ENCODE results near the gene COL5A1.
"Not testable (repeated sequence)": the region's sequence is repeated elsewhere in the genome, so short reads cannot be mapped to it uniquely, and the experiment has no call there.

COL5A1 gene

DNA sequence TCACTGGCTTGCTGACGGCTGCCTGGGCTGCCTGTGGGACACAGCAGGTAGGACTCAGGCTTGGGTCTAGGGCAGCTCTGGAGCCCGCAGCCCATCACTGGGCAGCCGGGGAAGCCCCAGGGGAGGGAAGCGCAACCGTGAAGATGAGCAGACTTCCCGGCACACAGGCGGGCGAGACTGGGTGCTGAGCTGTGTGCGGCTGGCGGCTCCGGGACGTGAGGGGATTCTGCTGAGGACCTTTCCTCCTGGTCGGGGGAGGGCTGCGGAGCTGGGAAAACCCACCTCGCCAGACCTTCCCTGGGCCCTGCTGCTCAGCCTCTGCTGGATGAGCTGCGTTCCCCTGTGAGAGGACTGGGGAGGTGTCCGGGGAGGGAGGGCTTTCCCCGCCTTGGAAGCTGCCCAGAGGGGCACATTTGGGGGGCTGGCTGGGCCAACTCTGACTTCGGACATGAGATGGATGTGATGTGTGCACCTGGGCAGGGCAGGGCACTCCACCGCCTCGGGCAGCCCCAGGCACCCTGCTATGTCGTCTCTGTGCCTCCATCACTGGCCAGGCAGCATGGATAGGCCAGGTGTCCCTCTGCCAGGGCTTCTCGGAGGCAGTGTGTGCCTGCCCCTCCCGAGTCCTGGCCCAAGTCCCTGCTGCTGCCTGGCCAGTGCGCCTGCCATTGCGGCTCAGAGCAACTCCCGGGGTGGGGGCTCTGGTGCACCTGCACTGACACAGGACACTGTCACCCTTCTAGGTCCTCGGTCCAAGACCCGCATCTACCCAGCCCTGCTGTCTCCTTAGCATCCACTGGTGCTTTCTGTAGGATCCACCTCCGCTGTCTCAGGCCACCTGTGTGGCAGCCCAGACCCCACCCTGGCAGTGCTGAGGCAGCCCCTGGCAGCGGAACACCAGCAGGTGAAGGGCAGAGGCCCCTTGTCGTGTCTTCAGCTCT, 66.4 kb downstream of the COL5A1 start:
- no peak for DNase-seq (ENCODE audit: low read depth, low spot score)

GRCh38 chr9:134708672-134709038, 67.1 kb downstream of the COL5A1 start:
- DNase-seq (ENCODE audit: low read depth, low spot score): no peak

- no peak for DNase-seq (ENCODE audit: low read depth, low spot score)
Measured at GRCh38 chr9:134709512-134710270, 68.1 kb downstream of the COL5A1 start.

DNA sequence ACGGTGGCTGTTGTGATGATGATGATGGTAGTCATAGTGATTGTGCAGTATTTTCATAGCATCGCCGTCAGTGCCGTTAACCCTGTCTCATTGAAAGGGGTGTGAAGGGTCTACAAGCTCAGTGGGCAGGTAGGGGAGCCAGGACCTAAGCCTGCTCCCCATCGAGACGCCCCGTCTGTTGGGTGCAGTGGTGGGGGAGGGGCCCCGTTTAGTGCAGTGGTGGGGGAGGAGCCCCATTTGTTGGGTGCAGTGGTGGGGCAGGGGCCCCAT, 68.6 kb downstream of the COL5A1 start:
- no peak for DNase-seq (ENCODE audit: low read depth, low spot score)

DNA sequence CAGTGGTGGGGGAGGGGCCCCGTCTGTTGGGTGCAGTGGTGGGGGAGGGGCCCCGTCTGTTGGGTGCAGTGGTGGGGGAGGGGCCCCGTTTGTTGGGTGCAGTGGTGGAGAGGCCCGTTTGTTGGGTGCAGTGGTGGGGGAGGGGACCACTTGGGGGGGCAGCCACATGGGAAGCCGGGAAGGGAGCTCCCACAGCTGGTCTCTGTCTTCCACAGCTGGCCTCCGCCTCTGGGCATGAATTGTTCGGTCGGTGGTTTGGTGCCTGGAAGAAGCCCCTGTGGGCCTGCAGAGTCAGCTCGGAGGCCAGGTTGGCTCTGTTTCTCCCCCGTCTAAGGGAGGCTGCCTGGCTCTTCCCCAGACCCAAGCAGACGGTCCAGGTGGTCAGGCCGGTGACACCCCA, 69.3 kb downstream of the COL5A1 start:
- DNase-seq (ENCODE audit: low read depth, low spot score): no peak

DNA sequence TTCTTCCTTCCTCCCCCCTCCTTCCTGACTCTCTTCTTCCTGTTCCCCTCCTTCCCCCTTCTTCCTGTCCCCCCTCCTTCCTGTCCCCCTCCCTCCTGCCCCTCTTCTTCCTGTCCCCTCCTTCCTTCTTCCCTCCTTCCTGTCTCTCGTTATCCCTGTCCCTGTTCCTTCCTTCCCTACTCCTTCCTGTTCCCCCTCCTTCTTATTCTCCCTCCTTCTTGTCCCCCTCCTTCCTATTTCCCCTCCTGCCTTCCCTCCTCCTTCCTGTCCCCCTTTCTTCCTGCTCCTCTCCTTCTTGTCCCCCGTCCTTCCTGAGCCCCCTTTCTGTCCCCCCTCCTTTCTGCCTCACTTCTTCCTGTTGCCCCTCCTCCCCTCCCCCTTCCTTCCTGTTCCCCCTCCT, 70.6 kb downstream of the COL5A1 start:
- no peak for DNase-seq (ENCODE audit: low read depth, low spot score)

GRCh38 chr9:134712926-134713325, 71.3 kb downstream of the COL5A1 start:
- DNase-seq (ENCODE audit: low read depth, low spot score): no peak

- DNase-seq (ENCODE audit: low read depth, low spot score): not testable (repeated sequence)
Measured at GRCh38 chr9:134715536-134715935, 73.9 kb downstream of the COL5A1 start.

DNA sequence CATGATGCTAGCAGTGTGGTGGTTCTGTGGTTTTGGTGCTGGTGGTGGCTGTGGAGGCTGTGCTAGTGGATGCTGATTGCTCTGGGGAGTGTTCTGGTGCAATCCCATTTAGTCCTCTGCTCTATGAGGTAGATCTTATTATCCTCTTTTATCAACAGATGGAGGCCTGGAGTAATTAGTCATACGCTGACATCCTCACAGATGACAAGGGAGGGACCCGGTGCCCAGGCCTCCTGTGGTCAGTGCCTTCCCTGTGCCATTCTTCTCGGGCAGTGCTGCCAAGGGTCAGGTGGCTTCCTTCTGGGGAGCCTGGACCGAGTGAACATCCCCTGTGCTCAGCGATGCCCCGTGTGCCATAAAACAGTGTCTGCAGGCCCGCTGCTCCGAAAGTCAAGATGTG, 74.5 kb downstream of the COL5A1 start:
- DNase-seq (ENCODE audit: low read depth, low spot score): no peak

- no peak for DNase-seq (ENCODE audit: low read depth, low spot score)
Measured at GRCh38 chr9:134717056-134717455, 75.5 kb downstream of the COL5A1 start.

DNA sequence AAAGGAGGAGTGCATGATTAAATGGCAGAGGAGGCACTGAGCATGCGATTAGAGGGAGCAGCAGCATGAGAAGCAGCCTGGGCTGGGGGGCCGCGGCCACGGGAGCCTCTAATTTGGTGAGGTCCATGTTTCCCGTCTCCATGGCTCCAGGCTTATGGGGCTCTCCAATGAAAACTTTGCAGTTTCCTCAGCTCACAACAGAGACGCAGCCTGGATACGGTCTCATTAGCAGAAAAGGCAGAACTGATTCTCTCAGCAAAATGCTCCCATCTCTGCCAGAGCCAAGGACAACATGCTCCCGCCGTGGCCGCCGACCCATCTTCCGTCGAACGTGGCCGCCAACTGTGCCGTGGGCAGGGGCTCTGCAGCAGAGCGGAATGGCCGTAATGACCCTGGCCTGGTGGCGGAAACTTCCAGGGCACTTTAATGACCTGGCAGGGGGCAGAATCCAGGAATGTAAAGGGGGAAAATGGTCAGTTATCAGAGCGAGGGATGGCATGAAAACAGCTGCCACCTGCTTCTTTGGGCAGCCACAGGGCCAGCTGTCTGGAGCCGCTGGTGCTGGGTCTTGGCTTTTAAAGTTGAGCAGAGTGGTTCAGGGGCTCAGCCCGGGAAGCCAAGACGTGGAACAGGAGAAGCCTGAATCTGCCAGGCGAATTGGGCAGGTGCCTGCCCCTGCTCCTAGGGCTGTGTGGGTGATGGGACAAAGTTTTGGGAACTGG, 76.5 kb downstream of the COL5A1 start:
- DNase-seq (ENCODE audit: low read depth, low spot score): no peak

DNA sequence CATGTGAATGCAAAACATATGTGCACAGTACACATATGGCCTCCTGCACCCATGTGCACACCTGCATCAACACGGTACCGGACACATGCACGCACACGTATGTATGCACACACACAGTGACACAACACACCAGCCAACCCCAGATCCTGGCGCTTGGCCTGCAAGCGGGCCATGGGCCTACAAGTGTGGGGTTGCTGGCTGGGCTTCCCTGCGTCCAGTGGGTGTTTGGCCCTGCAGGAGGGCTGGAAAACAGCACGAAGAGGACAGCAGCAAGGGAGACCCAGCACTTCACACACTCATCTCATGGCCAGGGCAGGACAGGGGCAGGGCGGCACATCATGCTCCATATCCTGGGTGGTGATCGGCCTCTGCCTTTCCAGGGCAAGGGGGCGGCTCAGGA, 77.7 kb downstream of the COL5A1 start:
- no peak for DNase-seq (ENCODE audit: low read depth, low spot score)

- DNase-seq (ENCODE audit: low read depth, low spot score): no peak
Measured at GRCh38 chr9:134720136-134720753, 78.6 kb downstream of the COL5A1 start.

DNA sequence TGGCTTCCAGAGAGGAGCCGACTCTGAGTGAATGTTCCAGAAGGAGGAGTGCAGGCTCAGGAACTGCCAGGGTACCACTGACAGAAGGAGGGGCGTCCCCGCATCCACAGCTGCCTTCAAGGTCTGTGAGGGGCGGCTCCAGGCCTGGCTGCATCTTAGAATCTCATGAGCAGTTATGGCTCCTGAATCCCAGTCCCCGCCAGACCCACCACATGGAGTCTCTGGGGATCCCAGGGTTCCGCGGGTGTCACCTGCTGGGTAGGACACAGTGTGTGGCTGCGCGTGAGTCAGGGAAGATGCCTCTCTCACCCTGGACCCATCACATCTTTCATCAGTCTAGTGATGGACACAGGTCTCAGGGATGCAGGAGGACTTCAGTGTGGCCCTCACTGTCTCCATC, 79.2 kb downstream of the COL5A1 start:
- DNase-seq (ENCODE audit: low read depth, low spot score): no peak

DNA sequence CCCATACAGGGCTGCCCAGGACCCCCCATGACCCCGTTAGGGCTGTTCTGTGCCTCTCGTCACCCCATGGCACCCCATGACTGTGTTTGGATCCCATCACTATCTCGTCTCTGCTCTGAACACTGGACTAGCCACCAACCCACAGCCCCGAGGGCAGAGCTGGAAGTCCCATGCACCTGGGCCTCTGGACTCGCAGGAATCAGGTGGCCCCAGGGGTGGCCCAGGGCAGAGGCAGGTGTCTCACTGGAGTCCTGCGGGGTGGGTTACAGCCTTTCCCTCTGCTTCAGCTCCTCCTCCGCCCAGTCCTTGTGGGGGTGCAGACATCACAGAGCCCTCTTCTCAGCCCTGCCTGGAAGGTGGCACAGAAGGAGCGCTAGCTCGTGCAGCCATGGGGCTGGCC, 79.7 kb downstream of the COL5A1 start:
- DNase-seq (ENCODE audit: low read depth, low spot score): no peak

- DNase-seq (ENCODE audit: low read depth, low spot score): no peak
Measured at GRCh38 chr9:134722120-134722701, 80.6 kb downstream of the COL5A1 start.

DNA sequence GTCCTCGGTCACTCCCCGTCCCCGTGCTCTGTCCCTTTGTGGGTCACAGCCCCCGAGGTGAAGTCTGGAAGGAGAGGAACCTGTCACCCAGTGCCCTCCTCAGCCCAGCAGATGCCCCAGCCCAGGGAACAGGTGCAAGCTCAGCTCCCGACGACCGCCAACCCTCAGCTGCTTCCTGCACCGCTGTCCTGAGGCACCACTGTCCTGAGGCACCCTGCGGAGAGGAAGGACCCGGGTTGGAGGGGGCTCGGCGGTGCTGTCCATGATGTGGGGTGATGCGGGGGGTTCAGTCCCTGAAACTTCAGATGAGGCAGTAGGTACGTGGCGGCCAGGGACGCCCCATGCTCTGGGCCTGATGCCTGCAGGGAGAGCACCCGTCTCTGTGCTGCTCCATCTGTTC, 81.4 kb downstream of the COL5A1 start:
- DNase-seq (ENCODE audit: low read depth, low spot score): no peak

DNA sequence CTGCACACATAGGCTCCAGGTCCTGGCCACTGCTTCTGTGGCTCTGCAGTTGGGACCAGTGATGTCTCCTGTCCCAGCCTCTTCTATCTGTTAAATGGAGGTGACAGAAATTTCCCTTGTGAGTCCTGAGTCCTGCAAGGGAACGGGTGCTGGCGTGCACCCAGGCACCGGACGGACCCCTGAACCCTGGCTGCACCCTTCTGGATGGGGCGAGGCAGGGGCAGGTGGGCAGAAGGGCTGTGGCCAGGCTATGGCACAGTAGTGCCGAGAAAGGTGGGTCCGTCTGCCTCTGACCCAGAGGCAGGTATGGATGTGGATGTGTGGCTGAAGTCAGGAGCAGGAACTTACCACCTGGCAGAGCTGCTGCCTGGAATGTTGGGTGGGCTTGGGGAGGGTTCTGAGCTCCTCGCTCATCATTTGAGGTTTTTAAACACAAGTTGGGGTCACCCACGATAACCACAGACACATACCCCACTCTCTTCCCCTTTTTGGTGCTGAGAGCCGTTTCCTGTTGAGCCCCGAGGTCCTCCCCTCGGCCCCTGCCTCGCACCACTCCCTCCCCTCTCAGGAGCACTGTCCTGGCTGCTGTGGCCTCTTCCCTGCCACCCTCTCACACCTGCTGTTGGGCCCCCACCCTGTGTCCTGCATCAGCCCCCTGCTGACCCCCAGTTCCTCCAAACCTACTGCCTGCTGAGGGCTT, 82.0 kb downstream of the COL5A1 start:
- no peak for DNase-seq (ENCODE audit: low read depth, low spot score)

- DNase-seq (ENCODE audit: low read depth, low spot score): no peak
Measured at GRCh38 chr9:134724202-134724911, 82.8 kb downstream of the COL5A1 start.

DNA sequence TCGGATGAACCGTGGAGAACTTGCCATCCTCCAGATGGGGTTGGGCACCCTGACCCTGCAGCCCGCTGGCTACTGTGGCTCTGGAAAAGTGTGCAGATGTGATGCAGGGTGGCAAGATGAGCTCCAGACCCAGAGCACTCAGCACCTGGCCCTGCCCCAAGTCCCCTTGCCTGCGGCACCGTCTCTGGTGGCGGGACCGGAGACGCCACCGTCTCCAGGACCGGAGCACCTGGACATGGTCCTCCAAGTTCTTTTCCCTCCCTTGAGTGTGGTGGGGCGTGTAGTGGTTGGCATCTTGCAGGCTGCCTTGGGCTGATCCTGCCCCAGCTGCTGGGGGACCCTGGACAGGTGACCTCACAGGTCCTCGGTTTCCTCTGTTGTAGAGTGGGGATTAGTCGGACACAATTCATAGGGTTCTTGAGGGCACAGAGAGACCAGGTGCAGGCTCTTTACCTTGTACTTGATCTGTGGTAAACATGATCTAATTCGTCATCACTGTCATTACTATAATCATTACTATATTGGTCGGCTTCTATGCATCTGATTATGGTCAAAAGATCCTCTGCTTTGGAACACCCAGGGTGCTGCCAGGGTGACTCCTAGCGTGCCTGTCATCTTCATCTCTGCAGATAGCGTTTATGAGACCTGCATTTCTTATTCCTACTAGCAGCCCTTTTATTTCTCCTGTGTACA, 83.5 kb downstream of the COL5A1 start:
- DNase-seq (ENCODE audit: low read depth, low spot score): no peak

All from smooth muscle cell of the brain vasculature (primary cell).